Nephron (organoid): ENCODE data around the gene AGPAT3.
"Not testable (repeated sequence)": the region's sequence is repeated elsewhere in the genome, so short reads cannot be mapped to it uniquely, and the experiment has no call there.

ENCODE experiments used
- H3K27ac Mint-ChIP-seq, 3 experiments: 2 replicates each; pipeline ENCODE4 v1.8.0; 2020; ENCODE audit warnings: mixed read lengths in 3 of 3, mild to moderate bottlenecking in 2 of 3, moderate library complexity in 1 of 3
- H3K27me3 Mint-ChIP-seq: 2 replicates; pipeline ENCODE4 v1.8.0; 2021; ENCODE audit warnings: low read depth, mild to moderate bottlenecking, moderate library complexity, mixed read lengths
- H3K36me3 Mint-ChIP-seq: 2 replicates; pipeline ENCODE4 v1.8.0; 2020; ENCODE audit warnings: low read depth, mixed read lengths
- H3K4me1 Mint-ChIP-seq: 2 replicates; pipeline ENCODE4 v1.8.0; 2020; ENCODE audit warnings: mixed read lengths
- H3K4me3 Mint-ChIP-seq, 3 experiments: 2 replicates each; pipeline ENCODE4 v1.8.0; 2020; ENCODE audit warnings: mild to moderate bottlenecking in 3 of 3, mixed read lengths in 3 of 3, moderate library complexity in 2 of 3
- H3K9me3 Mint-ChIP-seq: 2 replicates; pipeline ENCODE4 v1.8.0; 2020; ENCODE audit warnings: mixed read lengths
- TF ChIP-seq, protein P1 (sequence below), 3 experiments: fragments of 200-600 bp; sonication (generic); IDR thresholded peaks; one replicate each; pipeline ENCODE4 v1.5.0; 2021; ENCODE audit warnings: antibody characterized with exemption in 3 of 3; ENCODE audit not compliant: unreplicated experiment in 3 of 3

The AGPAT3 gene

DNA sequence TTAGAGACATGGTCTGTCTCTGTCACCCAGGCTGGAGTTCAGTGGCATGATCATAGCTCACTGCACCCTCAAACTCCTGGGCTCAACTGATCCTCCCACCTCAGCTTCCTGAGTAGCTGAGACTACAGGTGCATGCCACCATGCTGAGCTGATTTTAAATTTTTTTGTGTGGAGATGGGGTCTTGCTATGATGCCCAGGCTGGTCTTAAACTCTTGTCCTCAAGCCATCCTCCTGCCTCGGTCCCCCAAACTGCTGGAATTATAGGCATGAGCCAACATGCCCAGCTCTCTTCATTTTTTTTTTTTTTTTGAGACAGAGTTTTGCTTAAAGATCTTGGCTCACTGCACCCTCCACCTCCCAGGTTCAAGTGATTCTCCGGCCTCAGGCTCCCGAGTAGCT is 24.8 kb upstream of the AGPAT3 start:
- no peaks in the 10 kb centered on the region for H3K27me3 Mint-ChIP-seq
- no peak overlapping the region for H3K4me3 Mint-ChIP-seq
- H3K27ac Mint-ChIP-seq = no peak overlapping the region

DNA sequence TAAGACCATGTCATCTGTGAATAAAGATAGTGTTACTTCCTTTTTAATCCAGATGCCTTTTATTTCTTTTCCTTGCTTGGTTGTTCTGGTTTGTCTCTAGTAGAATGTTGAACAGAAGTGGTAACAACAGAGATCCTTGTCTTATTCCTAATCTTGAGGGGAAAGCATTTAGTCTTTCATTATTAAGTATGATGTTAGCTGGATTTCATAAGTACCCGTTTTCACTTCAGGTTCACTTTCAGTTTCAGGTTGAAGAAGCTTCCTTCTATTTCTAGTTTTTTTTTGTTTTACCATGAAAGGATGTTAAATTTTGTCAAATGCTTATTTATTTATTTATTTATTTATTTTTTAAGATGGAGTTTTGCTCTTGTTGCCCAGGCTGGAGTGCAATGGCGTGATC is 22.3 kb upstream of the AGPAT3 start:
- Mint-ChIP-seq H3K9me3 (peaks cover 4% of the 10 kb centered on the region), H3K4me1 (peaks cover 5% of the 10 kb centered on the region), H3K4me3 (no peak overlapping the region), H3K27me3 (peaks cover 2% of the 10 kb centered on the region), H3K27ac (no peak overlapping the region), H3K36me3 (no peaks in the 10 kb centered on the region)
- TF ChIP-seq, protein P1, sequence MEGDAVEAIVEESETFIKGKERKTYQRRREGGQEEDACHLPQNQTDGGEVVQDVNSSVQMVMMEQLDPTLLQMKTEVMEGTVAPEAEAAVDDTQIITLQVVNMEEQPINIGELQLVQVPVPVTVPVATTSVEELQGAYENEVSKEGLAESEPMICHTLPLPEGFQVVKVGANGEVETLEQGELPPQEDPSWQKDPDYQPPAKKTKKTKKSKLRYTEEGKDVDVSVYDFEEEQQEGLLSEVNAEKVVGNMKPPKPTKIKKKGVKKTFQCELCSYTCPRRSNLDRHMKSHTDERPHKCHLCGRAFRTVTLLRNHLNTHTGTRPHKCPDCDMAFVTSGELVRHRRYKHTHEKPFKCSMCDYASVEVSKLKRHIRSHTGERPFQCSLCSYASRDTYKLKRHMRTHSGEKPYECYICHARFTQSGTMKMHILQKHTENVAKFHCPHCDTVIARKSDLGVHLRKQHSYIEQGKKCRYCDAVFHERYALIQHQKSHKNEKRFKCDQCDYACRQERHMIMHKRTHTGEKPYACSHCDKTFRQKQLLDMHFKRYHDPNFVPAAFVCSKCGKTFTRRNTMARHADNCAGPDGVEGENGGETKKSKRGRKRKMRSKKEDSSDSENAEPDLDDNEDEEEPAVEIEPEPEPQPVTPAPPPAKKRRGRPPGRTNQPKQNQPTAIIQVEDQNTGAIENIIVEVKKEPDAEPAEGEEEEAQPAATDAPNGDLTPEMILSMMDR (IDR thresholded peaks at IDR 0.05; ENCODE audit: unreplicated experiment in 3 of 3) = no peak

More for the DNA sequence above, 24.8 kb upstream of the AGPAT3 start:
- Mint-ChIP-seq H3K9me3 (no peaks in the 10 kb centered on the region), H3K4me1 (peaks cover 5% of the 10 kb centered on the region), H3K36me3 (no peaks in the 10 kb centered on the region)
- TF ChIP-seq, protein P1 (IDR thresholded peaks at IDR 0.05; ENCODE audit: unreplicated experiment in 3 of 3) = no peak

DNA sequence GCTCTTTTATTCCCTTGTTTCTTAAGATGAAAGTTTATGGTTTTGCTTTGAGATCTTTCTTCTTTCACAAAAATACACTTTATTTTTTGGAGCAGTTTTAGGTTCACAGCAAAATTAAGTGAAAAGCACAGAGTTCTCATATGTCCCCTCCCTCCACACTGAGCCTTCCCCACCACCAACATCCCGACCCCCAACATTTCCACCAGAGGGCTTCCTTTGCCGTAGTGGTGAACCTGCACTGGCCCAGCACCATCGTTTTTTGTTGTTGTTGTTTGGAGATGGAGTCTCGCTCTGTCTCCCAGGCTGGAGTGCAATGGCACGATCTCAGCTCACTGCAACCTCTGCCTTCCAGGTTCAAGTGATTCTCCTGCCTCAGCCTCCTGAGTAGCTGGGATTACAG is 20.1 kb upstream of the AGPAT3 start:
- not testable (repeated sequence) for H3K27ac Mint-ChIP-seq, H3K36me3 Mint-ChIP-seq, H3K9me3 Mint-ChIP-seq, H3K27me3 Mint-ChIP-seq, H3K4me3 Mint-ChIP-seq, H3K4me1 Mint-ChIP-seq

DNA sequence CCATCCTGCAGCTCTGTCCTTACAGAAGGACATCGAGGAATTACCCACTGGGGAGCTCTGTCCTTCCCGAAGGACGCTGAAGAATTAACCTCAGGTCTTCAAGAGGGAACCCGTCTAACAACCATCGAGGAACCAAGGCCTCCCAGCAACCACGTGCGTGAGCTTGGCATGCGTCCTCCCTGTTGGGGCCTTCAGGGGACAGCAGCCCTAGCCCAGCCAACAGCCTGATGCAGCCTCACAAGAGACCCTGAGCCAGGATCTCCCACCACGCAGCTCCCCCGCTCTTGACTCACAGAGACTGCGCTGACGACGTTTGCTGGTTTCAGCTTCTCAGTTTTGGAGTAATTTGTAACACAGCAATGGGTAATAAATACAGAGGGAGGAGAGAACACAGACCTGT is 19.6 kb upstream of the AGPAT3 start:
- Mint-ChIP-seq H3K27me3 (peaks cover 4% of the 10 kb centered on the region), H3K4me1 (no peaks in the 10 kb centered on the region), H3K9me3 (peaks cover 4% of the 10 kb centered on the region), H3K27ac (no peak overlapping the region), H3K4me3 (no peak overlapping the region), H3K36me3 (no peaks in the 10 kb centered on the region)
- TF ChIP-seq, protein P1 (IDR thresholded peaks at IDR 0.05; ENCODE audit: unreplicated experiment in 3 of 3) = no peak

DNA sequence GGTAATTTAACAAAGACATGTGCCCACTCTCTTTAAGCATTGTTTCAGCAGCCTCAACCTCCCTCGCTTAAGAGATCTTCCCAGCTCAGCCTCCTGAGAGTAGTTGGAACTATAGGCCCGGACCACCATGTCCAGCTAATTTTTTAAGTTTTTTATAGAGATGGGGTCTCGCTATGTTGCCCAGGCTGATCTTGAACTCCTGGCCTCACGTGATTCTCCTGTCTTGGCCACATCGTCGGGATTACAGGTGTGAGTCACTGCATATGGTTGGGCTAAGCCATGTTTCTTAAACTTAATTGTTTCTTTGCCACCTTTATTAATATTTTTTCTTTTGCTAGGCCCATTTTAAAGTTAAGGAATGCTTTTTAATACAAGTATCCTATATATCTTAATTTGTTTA is 18.6 kb upstream of the AGPAT3 start:
- Mint-ChIP-seq H3K9me3 (peaks cover 4% of the 10 kb centered on the region), H3K27me3 (peaks cover 11% of the 10 kb centered on the region), H3K4me1 (no peaks in the 10 kb centered on the region), H3K27ac (no peak overlapping the region), H3K4me3 (no peak overlapping the region), H3K36me3 (no peaks in the 10 kb centered on the region)
- TF ChIP-seq, protein P1 (IDR thresholded peaks at IDR 0.05; ENCODE audit: unreplicated experiment in 3 of 3) = no peak

GRCh38 chr21:43847301-43847700 is 17.7 kb upstream of the AGPAT3 start:
- no peak overlapping the region for H3K27ac Mint-ChIP-seq
- H3K4me3 Mint-ChIP-seq = no peak overlapping the region

More at GRCh38 chr21:43847301-43847700, 17.7 kb upstream of the AGPAT3 start:
- TF ChIP-seq, protein P1 (IDR thresholded peaks at IDR 0.05; ENCODE audit: unreplicated experiment in 3 of 3) = no peak
- H3K4me1 Mint-ChIP-seq = no peaks in the 10 kb centered on the region
- H3K9me3 Mint-ChIP-seq = peaks cover 4% of the 10 kb centered on the region
- H3K27me3 Mint-ChIP-seq = peaks cover 11% of the 10 kb centered on the region
- no peaks in the 10 kb centered on the region for H3K36me3 Mint-ChIP-seq
